GM12865 (cell line): ENCODE measurements around the gene MYL5.
"Not testable (repeated sequence)": the region's sequence is repeated elsewhere in the genome, so short reads cannot be mapped to it uniquely, and the experiment has no call there.

Source experiments
- DNase-seq: peaks from one replicate; pipeline ENCODE4 v3.0.0; 2010; ENCODE audit warnings: low read depth
- H3K4me3 ChIP-seq: 2 replicates; pipeline ENCODE4 v1.5.1; 2011; ENCODE audit warnings: mild to moderate bottlenecking, low read depth, low read length, control low read depth
- TF ChIP-seq, protein P1 (sequence below): IDR thresholded peaks from 2 replicates; pipeline ENCODE4 v1.5.1; 2011; ENCODE audit warnings: low read length, control low read depth, low read depth, inconsistent platforms; ENCODE audit not compliant: insufficient read depth; ENCODE audit errors: missing control alignments

MYL5 gene

DNA sequence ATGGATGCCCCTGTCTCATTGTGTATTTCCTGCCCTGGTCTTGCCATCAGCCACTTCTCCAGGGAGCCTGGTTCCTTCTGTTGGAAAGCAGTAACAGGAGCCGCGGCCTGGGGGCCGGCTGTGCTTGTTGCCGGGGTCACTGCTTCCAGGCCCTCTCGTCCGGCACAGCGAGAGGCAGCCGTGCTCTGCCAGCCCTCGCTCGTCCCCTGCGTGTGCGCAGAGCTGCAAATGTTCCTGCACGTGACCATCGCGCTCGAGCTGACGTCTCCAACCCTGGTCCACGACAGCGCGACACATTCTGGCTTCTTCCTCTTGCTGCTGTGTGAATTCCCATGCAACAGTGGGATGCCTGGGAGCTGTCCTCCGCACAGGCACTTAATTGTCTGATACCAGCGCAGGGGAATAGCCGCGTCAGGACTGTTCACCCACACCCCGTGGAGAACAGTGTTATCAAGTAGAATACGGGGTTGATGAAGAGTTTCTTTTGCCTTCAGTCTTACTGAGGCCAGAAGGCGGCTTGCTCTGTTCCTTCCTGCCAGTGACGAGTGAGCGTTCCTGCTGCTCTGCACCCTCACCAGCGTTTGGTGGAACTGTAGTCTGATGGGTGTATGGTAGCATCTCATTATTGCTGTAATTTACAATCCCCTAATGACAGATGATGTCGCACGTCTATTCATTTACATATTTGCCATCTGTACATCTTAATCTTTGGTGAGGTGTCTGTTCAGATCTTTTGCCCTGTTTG is 36.6 kb upstream of the MYL5 start:
- no peak for DNase-seq
- TF ChIP-seq, protein P1, sequence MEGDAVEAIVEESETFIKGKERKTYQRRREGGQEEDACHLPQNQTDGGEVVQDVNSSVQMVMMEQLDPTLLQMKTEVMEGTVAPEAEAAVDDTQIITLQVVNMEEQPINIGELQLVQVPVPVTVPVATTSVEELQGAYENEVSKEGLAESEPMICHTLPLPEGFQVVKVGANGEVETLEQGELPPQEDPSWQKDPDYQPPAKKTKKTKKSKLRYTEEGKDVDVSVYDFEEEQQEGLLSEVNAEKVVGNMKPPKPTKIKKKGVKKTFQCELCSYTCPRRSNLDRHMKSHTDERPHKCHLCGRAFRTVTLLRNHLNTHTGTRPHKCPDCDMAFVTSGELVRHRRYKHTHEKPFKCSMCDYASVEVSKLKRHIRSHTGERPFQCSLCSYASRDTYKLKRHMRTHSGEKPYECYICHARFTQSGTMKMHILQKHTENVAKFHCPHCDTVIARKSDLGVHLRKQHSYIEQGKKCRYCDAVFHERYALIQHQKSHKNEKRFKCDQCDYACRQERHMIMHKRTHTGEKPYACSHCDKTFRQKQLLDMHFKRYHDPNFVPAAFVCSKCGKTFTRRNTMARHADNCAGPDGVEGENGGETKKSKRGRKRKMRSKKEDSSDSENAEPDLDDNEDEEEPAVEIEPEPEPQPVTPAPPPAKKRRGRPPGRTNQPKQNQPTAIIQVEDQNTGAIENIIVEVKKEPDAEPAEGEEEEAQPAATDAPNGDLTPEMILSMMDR = no peak
- no peak overlapping the region for H3K4me3 ChIP-seq

DNA sequence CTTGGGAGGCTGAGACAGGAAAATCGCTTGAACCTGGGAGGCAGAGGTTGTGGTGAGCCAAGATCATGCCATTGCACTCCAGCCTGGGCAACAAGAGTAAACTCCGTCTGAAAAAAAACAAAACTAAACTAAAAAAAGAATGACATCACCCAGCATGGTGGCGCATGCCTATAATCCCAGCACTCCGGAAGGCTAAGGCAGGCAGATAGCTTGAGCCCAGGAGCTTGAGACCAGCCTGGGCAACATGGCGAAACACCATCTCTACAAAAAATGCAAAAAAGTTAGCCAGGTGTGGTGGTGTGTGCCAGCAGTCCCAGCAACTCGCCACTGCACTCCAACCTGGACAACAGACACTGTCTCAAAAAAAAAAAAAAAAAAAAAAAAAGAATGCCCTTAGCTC is 32.0 kb upstream of the MYL5 start:
- not testable (repeated sequence) for H3K4me3 ChIP-seq, DNase-seq

DNA sequence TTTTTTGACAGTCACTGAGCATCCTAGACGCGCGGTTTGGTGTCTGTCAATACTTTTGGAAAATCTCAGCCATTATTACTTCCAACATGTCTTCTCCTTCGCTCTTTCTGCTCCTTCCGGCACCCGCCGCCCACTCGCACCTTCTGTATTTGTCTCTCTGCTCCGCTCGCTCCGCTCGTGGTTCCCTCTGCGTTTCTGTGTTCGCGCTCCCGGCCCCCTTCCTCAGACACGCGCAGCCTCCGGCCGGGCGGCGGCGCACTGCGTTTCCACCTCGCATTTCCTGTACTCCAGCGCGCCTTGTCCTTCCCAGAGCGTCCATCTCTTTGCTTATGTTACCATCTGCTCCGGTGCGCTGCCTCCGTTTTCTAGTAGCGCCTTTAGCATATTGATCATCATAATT is 27.9 kb upstream of the MYL5 start:
- TF ChIP-seq, protein P1 = no peak
- DNase-seq = no peak
- H3K4me3 ChIP-seq = no peak overlapping the region

DNA sequence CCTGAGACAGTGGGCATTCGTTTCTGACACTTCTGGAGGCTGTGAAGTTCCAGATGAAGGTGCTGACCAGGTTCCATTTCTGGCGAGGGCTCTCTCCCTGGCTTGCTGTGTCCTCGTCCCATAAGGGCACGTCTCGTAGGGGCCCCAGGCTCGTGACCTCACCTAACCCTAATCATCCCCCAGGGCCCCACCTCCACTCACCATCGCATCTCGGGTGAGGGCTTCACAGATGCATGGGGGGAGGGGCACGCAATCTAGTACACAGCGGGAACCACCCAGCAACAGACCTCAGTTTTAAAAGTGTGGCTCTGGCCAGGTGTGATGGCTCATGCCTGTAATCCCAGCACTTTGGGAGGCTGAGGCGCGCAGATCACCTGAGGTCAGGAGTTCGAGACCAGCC is 26.9 kb upstream of the MYL5 start:
- no peak overlapping the region for H3K4me3 ChIP-seq
- no peak for DNase-seq
- TF ChIP-seq, protein P1 = no peak

DNA sequence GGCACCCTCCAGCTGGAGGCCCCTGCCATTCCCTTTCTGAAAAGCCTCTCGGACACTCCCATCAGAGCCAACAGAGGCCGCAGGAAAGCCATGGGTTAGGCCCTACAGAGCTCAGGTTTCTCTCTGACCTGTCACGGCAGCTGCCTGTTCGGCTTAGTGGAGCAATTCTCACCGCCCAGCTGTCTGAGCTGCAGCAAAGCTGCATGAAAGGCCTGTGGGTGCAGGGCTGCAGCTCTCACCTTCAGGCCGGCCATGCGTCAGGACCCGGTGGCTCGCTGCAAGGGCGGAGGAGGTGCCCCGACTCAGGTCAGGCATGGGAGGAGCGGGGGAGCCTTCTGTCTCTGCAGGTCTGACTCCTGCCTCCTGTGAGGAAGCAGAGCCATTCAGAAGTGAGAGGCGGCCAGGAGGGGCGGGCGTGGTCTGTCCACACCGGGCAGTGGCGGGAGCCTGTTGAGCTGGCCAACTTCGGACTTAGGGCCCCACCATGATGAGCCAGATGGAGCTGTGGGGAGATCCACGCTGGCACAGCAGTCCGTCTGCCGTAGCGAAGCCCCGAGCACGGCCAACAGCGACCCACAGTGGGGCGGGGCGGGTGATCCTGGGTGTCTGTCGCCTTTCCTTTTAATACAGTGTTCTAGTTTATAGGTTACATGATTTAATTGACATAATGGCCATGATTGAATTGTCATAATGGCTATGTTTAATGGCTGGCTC is 25.6 kb upstream of the MYL5 start:
- no peak overlapping the region for H3K4me3 ChIP-seq
- no peak for DNase-seq
- TF ChIP-seq, protein P1 = no peak

DNA sequence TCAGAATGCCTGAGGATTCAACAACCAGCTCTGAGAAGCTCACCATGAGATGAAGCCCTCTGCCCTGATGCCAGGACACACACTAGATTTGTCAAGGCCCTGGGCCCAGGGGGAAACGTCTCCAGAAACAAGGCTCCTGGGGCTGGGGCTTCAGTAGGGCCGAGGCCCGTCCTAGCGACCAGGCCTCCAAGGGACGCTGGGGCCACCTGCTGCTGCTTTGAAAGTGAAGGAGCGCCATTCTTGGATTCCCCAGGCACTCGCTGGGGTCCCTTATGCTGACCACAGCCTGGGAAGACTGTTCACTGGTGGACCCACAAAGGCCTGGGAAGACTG is 25.1 kb upstream of the MYL5 start:
- DNase-seq = no peak
- H3K4me3 ChIP-seq = no peak overlapping the region
- TF ChIP-seq, protein P1 = no peak

DNA sequence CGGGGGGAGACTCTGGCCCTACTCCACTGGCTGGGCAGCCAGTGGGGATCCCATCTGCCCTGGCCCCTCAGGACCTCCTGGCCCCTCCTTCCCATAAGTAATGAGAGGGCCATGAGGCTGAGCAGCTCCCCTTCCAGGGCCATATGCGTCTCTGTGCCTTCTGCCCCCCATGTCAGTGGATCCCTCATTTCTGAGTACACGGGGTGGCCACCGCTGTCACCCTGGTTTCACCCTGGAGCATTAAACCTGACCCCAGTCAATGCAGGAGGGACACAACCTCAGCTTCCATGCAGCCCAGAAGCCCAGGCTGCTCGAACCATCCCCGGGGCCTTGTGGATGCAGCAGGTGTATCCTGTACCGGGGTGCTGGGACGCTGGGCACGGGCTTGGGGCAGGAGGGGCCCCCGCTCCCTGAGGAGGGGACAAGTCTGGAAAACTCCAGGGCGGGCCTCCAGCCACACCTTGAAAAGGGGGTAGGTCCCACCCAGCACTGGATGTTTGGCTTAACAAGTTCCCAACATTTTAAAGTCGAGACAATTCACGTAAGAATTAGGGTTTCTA is 24.5 kb upstream of the MYL5 start:
- H3K4me3 ChIP-seq = no peak overlapping the region
- TF ChIP-seq, protein P1 = no peak
- DNase-seq = no peak
